ENCODE measurements around the gene SLC35A2. TPM values are rescaled to one million over a fixed set of nuclear protein-coding genes. Genes with fewer than 3 reads are reported as not detected.

SLC35A2 gene
- total RNA-seq, 1 donor from 2014 or later, result 11.1 TPM

DNA sequence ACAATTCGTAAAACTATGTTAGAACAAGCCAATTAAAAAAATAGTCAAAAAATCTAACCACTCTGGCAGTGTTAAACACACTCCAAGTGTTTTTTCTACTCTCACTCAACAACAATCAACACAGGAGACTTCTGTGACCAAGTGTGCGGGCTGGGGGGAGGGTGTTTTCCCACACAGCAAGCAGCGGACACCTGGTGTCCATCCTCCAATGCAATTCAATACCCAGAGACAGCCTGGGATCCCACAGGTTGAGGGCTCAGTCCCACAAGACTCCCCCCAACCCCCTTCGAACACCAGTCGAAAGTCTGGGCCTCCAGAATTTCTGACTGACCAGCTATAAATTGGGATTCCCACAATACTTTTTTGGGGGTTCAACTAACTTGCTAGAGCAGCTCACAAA lies 15.7 kb upstream of the SLC35A2 start:
- no peak for DNase-seq

- DNase-seq, result no peak
These were observed 12.8 kb upstream of the SLC35A2 start for GRCh38 chrX:48924270-48924669.

DNA sequence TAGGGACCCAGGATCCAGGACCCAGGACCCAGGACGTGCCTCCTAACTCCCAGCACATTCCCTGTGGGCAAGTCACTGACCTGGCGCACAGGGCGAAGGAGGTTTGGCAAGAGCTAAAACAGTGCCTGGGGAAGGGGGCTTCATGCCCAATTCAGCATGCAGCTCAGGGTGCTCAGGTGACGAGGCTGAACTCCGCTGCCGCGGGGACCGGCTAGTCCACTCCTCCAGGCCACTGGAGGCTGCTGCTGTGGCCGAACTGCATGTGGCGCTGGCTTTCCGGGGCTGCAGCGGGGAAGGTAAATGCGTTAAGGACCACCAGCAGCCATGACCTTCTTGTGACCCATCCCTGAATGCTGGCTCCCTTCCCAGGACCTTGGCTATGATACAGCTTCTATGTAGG lies 12.3 kb upstream of the SLC35A2 start:
- no peak for DNase-seq

- no peak for DNase-seq
These were observed 9.3 kb upstream of the SLC35A2 start for GRCh38 chrX:48920718-48921104.

DNA sequence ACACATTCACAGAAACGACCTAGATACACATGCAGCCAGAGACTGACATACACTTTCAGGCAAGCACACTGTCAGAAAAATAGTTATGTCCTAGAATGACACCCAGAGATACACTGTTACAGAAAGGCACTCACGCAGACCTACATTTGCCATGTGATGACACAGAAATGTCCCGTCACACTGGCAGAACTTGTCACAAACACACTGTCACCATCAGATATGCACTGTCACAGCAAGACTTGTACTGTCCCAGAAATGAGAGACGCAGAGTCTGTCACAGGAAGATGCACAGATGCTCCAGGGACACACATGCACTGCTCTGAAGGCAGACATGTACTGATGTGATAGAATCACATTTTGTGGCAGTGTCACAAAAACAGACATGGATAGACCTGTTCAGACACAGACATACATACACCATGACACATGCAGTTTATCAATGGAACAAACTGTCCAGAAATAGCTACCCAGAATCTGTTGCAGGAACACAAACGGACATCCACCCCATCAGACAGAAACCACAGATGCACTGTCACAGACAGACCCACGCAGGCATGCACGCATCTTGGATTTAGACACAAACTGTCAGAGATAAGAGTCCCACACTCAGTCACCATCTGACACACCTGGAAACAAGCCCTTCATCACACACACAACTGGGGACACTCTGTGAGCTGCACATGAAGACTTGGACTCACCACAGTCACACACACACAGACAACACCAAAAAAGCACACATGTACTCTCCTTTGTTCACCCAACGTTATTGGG lies 8.7 kb upstream of the SLC35A2 start:
- no peak for DNase-seq

DNA sequence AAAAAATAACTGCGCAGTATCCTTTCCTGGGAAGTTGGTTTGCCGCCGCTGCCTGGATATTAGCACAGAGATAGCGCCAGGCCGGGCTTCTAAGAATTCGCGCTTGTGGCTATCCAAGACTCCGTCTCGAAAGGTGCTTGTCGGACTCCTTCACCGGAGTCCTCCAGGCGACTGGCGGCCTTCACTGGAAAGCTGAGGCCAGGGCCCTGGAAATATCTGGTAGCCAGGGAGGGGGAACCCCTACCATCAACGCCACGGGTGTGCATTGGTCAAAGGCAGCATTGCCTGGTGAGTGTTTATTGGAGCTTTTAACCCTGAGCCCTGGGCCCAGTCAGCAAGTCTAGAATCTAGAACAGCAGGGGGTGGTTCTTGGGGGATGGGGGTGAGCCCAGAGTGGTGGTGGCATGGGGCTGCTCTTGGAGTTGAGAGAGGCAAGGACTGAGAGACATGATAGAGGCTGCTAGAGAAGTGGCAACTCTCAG lies 8.0 kb upstream of the SLC35A2 start:
- no peak for DNase-seq

- peak; percentile 87 for DNase-seq
These were observed 7.3 kb upstream of the SLC35A2 start, which contains the start of gene PIM2 for GRCh38 chrX:48918643-48919340. PIM2 (minus strand) TSS chrX:48919024; CDS start chrX:48918834, 190 bp downstream.

DNA sequence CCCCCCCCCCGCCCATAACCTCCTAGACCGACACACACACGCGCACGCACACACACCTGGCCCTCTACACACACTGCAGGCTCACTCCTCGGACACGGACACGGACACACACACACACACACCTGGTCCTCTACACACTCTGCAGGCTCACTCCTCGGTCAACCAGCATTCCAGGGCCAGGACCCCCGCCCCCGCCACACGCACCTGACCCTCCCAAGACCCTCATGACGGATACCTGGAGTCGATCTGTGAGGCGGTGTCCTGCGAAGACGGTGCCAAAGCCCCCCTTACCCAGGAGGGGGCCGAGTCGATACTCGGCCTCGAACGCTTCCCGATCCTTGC lies 6.8 kb upstream of the SLC35A2 start:
- no peak for DNase-seq

DNA sequence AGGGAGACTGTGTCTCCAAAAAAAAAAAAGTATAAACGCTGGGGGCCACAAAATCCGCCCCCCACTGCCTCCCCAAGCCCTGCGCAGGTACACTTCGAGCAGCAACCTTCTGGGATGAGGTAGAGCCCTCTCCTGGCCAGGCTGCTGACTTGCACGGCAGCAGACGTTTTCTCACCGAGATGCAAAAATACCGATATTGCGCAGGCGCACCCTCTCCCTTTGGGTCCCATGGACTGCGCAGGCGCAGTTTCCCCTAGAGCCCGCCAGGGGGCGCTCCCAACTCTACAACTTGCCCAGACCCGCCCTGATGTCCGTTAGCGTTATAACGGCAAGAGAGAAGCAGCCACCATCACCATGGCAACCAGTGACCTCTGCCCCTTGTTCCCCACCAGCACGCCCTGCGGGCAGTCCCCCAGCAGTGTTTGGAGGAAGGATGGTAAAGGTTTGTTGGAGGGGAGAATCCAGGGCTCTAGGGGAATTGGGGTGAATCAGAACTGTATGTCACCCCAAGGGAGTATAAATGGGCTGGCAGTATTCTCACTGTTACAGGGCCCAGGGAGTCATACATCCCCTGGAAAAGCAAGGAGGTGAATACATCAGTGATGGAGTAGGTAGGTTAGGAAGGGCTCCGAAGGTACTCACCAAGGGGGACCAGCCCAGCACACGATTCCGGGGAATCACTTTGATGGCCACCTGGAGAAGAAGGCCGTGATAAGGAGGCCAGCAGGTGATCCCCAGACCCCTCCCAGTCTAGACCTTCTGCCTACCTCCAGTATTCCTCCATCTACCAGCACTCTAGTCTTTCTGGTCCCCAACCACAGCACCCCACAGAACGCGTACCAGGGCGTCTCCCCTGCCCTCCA lies 5.9 kb upstream of the SLC35A2 start:
- DNase-seq, result peak; percentile 93

DNA sequence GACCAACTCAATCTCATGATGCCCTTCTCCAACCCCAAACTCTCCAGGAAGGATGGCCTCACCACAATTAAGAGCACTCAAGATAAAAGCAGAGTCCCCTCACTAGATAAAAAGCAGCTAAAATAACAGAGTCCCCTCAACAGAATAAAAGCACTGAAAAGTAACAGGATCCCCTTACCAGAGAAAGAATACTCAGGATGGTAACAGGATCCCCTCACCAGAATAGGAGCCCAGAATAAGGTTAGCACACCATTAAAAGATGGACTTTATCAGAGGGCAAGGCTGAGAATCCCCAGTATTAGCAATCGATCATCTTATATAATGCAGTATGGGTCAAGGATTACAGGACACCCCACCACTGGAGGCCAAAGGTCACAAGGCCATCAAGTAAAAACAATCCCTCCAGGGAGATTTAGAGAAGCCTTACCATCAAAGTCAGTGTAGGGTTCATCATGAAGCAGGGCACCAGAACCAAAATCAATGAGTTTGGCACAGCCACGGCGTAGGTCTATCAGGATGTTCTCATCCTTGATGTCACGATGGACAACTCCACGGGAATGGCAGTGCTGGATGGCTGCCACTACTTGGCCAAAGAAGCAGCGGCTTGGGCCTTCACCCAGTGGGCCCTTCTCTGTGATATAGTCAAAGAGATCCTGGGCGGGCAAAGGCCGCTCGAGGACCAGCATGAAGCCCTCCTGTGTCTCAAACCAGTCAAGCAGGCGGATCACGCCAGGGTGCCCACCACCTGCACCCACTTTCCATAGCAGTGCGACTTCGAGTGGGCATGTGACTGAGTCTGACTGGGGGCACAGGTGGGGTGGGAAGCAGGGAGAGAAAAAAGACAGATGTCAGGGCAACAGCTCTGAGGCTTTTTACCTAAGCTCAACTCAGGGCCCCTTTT lies 3.4 kb upstream of the SLC35A2 start:
- DNase-seq, result no peak

DNA sequence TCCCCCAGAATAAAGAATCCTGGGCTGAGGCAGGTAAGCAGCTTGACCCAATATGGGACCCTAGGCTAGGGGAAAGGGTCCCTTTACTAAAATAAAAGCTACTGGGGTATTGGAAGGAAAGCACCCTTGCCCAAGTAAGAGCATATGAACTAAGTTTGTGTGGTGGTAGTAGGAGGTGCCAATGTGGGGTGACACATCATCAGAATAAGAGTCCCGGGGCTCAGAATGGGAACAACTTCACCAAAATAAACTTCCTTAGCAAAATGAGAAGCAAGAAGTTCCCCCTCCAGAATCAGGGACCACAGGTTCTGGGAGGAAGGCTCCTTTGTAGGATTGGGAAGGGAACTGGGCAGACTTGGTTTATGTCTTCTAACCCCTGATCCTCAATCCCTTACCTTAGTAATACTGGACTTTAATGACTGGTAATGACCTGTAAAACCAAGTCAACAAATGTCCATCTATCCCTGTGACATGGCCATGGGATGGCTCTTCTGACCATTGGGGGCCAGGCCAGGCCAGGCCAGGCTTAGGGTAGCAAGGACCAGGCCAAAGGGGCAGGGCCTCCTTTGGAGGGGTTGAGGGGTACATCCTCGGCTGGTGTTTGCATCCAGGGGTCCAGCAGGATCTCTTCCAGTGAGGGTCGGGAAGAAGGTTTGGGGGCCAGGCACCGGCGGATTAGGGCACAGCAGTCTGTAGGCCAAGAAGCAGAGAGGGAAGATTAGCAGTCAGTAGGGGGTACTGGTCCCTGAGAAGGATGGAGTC lies 2.3 kb upstream of the SLC35A2 start:
- no peak for DNase-seq

DNA sequence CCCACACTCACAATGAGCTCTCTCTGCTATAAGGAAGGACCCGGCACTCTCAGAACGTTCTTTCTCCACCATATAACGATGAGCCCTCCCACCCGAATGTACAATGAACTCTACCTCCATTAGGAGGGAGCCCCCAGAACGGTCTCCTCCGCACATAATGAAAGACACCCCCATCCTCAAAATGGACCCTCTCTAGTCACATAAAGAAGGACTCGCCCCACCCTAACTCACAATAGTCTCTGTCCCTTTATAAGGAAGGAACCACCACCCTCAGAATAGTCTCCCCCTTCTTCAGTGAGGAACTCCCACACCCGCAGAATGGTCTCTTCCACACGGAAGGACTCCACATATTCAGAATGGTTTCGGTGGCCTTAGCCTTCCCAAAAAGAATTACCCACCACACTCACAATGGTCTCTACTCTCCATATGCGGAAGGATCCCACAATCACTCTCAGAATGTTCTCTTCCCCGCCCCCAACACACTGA lies 477 bp downstream of the SLC35A2 start:
- DNase-seq, result peak; percentile 3

- DNase-seq, result no peak
These were observed 1.6 kb downstream of the SLC35A2 start for GRCh38 chrX:48909703-48910294.

DNA sequence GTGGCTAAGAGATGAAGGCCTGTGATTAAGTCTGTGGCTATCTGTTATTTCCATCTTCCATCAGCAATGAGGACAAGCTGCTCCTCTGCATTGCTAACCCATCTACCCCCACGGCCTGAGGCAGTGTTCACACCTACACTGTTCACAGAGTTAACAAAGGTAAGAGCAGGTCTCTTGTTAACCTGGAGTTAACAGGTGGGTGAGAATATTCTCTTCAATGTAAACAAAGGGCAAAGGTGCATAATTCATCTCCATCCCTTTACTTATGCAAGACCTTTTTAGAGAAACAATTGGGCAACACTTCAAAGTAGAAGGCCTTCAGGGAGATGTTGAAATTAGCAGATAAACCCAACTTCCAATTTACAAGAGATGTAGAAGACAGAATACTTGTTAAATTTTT lies 2.8 kb downstream of the SLC35A2 start:
- DNase-seq, result no peak

- no peak for DNase-seq
These were observed 6.2 kb downstream of the SLC35A2 start for GRCh38 chrX:48905090-48905790.

DNA sequence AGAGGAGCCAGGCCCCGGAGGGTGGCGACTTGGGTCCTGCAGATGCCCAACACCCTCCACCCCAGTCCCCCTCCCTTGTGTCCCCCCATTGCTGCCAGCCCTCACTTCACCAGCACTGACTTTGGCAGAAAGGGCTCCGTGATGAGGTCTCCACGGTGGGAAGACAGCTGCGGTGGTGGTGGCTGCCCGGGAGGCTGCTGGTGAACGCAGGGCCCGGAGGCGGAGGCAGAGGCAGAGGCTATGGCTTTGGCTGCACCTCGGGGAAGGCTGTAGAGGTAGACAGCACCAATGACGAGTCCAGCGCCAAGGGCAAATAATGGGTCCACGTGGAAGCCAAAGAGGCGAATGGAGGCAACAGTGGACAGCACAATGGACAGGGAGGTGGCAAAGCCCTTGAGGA lies 6.8 kb downstream of the SLC35A2 start:
- no peak for DNase-seq

DNA sequence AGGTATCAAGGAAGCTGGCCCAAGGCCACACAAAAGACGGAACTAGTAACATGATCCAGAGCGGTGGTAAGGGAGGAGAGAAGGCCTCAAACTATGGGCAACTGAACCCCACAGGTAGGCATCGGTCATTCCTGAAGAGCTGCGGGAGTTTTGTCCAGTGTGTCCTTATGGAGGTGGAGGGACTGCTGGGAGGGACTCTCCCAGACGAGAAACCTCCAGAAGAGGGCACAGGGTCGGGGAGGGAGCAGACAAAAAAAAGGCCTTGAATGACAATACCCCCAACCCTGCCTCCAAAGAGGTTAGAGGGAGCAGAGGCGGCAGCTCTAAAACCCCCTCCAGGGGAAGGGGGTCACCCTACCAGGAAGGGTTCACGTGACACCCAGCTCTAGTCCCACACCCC lies 7.3 kb downstream of the SLC35A2 start:
- no peak for DNase-seq

DNA sequence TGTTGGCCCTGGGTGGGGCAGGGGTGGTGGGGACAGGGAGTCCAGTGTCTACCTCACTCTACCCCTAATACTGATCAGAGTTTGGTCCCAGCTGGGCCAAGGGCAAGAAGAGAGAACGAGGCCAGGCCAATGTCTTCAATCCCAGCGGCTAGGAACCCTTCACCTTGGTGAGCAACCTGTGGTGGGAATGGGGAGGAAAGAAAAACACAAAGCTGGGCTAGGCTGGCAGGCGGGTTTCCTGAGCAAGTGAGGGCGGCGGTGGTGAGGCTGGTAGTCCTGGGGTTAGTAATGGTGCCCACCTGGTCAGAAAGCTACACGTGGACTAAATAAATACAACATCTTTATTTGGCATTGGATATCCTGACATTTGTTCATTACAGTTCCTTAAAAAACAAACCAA lies 8.2 kb downstream of the SLC35A2 start:
- no peak for DNase-seq

GRCh38 chrX:48902776-48903175 lies 8.7 kb downstream of the SLC35A2 start:
- no peak for DNase-seq

GRCh38 chrX:48902135-48902534 lies 9.3 kb downstream of the SLC35A2 start:
- no peak for DNase-seq
